Stimulated activated CD4-positive, alpha-beta T cell treated with anti-CD3 and anti-CD28 coated beads, TNF-alpha, amount 100 ng/mL, for 1 hour (primary cell): ENCODE results near the gene ISL2.

Experiments used
- DNase-seq, 3 donors: peaks; one replicate each; pipeline ENCODE4 v3.0.0-alpha.2; 2020; ENCODE audit warnings: low read depth in 3 of 3, low spot score in 1 of 3

ISL2 gene

DNA sequence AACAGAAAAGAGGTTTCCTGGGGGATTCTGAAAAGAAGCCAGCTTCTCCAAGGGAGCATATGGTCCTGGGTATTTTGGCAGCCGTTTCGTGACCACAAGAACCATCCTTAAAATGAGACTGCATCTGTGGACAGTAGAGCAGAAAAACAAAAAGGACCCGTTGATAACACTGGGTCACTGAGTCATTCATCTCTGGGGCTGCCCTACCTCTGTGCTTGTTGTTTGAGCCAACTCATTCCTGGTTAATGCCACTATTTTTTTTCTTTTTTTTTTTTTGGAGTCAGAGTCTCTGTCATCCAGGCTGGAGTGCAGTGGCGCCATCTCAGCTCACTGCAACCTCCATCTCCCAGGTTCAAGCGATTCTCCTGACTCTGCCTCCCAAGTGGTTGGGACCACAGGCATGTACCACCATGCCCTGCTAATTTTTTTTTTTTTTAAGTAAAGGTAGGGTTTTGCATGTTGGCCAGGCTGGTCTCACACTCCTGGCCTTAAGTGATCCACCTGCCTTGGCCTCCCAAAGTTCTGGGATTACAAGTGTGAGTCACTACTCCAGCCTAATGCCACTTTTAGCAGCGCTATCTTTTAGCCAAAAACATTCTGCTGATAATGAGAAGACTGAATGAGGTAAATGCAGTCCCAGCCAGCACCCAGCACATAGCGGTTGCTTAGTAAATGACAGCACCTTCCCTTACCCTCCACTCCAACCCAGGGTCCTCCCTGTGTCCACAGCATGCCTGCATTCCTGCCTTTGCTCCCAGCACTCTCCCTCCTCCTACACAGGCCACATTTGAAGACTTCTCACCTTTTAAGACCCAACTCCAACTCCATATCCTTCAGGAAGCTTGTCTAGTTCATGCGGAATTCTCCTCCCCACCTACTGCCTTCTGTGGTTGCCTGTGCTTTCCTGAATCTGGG is 9.1 kb upstream of the ISL2 start:
- DNase-seq, result no peak

DNA sequence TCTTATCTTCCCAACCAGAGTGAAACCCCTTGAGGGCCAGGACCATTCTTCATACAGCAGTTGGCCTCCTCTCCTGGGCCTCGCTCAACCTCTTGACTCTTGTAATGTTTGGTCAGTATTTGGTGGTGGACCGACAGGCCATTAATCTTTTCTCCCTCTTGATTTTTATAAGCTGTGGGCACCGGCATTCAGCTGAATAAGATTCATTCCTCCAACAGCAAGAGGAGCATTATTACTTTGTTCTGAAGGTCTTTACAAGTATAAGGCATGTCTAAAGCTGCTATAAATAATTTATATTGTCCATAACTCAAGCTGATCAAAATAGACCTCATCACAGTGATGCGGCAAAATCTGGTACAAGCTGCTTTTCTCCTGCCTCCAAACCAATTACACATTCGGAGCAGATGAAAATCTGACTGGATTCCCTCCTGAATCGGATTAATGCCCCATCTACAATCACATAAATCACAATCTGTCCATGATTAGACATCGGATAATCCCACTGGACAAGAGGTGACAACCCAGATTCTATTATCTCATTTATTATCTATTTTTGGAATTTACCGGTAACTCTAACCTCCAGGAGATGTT is 8.4 kb upstream of the ISL2 start:
- no peak for DNase-seq

DNA sequence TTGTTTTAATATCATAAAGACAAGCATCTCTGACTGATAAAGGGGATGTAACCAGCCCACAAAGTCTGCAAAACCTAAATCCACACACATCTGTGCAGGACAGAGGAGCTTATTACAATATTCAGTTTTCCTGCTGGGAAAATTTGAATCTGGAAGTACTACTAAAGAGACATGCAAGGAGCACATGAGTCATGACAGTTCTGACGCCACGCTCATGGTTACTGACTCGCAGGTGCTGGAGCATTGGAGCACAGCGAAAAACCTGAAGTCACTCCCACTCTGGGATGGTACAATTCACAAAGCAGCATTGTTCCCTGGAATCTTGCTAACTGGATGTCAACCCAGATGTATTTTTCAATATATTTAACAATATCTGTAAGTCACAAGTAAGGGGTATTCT is 7.6 kb upstream of the ISL2 start:
- DNase-seq, result no peak

DNA sequence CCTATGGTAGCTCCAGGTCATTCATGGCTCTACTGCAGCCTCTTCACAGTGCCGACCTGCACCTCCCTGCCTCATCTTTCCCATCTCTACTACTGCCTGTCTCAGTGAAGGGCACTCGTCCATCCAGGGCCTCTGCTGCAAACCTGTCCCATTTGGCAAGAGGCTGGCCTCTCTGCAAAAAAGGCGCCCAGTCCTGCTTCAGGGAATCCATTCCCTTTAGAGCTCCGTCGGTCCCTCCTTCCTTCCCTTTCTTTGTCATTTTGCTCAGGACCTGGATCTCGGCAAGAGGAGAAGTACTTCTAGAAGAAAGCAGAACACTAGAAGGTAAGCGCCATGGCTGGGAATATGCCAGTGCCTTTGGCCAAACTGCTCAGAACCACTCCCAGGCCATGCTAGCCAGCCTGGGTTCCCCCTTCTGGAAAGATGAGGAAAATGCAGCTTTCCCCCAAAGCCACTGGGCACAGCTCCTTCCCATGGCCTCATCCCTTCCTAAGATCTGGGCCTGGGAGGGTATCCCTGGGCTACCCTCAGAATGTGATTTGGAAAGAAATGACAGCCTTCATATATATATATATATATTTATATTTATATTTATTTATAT is 6.4 kb upstream of the ISL2 start:
- no peak for DNase-seq

DNA sequence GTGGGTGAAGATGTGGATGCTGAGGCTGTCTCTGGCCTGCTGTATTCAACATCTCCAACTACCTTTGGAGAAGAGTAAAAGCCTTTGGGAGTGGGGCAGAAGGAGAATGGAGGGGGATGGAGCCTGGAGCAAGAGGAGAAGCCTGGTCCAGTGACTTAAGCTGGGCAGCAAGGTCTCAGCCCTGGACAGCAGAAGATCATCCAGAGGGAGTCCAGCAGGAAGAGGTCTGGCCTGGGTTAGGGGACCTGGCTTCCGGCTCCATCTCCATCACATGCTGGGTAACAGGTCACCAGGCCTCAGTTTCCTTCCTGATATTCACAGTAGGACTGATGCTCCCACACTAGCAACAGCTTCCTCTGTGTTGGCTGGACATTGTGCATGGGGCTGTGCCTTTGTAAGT is 3.8 kb upstream of the ISL2 start:
- DNase-seq, result no peak

DNA sequence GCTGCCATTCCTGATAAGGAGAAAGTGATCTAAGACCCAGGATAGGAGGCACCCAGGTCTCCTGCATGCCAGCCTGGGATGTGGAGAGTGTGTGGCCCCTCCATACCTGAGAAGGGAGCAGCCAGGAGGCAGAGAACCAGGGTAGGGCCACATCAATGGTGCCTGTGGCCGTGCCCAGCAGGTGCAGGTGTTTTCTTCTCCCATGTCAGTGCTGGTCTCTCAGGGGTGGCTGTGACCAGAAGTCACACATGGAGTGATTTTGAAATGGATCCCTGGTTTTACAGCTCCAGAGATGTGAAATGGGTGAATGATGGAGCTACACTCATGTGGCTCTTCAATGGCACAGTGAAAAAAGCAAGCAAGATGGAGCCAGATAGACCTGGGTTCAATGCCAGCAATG is 3.3 kb upstream of the ISL2 start:
- DNase-seq, result no peak

DNA sequence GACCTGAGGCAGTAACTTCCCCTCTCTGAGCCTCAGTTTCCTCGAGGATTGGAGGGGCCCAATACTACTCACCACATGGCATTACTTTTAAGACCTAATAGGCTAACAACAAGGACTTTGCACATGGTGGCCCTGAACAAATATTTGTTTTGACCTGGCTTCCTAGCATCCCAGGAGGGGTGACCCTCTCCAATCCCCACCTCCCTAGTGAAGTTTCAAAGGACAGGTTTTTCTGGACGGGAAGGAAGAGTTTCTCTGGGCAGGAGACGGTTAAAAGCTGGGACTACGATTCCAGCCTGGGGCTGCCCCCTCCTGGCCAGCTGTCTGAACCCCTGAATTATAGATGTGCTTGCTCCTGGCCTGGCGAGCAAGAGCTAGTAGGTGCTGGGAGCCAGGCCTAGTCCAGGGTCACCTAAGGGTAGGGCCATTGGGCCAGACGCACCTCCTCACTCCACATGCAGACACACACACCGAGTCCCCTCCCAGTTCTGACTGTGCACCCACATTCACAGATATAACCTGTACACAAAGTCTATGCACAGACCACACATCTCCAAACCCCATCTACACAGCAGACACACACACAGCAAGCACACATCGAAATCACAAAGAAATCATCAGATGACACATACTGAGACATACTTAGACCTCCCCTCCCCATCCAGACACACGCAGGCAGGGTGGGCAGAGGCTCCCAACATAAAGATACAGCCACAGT is 2.7 kb upstream of the ISL2 start:
- DNase-seq, result no peak

DNA sequence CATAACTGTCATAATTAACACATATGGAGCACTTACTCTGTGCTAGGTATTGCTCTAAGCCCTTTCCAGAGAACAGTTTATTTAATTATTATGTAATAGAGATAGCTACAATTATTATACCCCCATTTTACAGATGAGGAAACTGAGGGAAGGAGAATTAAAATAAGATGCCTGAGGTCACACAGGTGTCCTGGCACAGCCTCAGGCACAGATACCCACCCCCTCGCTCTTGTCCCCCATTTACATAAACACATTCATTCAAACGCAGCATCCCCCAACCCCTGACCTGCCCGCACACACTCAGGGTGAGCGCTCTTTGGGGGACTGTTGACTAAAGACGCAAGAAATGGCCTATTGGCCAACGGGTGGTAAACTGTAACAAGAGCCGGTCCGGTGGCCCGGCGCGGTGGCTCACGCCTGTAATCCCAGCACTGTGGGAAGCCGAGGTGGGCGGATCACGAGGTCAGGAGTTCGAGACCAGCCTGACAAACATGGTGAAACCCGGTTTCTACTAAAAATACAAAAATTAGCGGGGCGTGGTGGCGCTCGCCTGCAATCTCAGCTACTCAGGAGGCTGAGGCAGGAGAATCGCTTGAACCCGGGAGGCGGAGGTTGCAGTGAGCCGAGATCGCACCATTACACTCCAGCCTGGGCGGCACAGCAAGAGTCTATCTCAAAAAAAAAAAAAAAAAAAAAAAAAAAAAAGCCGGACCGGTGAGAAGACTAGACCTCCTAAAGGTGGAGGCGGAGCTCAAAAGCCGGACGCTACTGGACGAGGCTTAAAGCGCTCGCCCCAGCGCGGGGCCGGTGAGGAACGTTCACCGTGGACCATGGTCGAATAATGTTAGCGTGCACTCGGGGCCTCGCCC is 1.9 kb upstream of the ISL2 start:
- no peak for DNase-seq

DNA sequence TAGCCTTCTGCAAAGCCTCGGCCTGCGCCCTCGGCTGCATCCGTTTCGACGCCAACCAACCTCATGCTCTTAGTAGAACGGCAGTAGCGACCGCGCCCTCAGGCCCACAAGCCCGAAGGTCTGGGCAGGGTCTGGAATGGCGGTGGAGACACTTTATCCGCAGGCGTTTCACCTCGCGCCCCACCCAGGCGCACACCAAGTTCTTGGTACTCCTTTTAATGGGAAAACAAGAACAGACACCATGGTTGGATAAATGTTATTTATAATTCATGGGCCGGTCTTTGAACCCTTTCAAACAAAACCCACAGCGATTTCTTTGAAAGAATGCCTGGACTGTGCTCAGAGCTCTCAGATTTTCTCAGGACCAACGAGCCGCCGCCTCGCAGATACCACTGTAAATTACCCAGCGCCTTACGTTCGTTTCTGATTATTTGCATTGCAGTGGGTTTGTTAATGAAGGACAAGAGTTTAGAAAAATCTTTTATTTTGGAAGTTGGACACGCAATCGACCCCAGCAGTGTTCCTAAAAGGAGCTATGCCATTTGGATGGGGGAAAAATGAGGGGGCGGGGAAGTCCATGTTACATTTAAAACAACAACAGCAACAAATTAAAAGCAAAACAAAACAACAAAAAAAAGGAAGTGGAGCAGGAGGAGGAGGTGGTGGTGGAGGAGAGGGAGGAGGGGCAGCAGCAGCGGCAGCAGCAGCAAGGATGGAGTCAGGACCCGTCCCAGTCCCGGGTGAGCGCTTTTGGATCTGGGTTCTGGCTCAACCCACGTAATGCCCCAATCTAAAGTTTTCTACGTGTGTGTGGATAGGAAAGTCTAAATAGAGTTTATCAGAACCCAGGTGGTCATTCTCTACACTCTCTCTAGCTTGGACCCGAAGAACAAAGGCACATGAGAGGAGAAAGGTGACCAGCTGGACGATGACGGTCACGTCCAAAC is 993 bp upstream of the ISL2 start:
- no peak for DNase-seq

DNA sequence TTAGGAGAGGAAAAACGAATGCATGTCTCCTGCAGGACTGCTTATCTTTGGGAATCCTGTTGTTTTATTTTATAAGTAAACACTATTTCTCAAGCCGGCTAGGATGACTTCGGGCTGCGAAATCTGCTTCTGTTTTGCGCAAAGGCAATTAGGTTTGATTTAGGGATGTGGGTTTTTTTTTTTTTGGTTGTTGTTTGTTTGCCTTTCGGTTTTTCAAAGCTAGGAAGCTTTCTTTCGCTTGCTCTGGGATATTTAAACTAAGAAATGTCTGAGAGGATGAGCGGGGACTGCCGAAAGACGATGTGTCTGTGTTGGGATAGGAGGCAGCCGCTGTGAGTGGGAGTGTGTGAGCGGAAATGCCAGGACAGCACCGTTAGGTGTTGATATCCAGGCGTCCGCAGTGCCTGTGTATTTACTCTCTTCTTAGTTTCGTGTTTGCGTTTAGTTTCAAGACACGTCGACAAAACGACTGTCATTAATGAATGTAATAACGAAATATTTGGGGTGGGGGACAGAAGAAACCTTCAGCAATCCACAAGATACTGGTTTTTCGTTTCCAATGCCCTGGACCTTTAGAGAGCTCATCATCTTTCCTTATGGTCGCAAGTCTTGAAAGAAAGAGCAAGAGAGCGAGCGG is 604 bp downstream of the ISL2 start:
- DNase-seq, result no peak

DNA sequence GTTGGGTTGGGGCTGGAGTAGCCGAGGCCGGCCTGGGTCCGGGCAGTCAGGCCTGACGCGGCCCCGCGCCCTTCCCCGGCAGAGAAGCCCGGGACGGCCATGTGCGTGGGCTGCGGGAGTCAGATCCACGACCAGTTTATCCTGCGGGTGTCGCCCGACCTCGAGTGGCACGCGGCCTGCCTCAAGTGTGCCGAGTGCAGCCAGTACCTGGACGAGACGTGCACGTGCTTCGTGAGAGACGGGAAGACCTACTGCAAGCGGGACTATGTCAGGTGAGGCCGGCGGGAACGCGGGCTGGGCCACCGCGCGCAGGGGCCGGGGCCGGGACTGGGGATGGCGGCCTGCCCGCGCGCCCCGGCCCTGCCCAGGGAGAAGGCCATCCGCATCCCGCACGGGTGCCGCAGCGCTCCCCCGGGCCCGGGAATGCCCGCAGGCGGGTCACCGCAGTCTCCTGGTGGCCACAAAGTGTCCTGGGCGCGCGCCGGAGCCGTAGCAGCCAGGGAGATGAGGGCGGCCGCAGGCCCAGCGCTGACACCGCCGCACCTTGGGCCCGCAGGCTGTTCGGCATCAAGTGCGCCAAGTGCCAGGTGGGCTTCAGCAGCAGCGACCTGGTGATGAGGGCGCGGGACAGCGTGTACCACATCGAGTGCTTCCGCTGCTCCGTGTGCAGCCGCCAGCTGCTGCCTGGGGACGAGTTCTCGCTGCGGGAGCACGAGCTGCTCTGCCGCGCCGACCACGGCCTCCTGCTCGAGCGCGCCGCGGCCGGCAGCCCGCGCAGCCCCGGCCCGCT is 1.3 kb downstream of the ISL2 start:
- DNase-seq, result no peak

DNA sequence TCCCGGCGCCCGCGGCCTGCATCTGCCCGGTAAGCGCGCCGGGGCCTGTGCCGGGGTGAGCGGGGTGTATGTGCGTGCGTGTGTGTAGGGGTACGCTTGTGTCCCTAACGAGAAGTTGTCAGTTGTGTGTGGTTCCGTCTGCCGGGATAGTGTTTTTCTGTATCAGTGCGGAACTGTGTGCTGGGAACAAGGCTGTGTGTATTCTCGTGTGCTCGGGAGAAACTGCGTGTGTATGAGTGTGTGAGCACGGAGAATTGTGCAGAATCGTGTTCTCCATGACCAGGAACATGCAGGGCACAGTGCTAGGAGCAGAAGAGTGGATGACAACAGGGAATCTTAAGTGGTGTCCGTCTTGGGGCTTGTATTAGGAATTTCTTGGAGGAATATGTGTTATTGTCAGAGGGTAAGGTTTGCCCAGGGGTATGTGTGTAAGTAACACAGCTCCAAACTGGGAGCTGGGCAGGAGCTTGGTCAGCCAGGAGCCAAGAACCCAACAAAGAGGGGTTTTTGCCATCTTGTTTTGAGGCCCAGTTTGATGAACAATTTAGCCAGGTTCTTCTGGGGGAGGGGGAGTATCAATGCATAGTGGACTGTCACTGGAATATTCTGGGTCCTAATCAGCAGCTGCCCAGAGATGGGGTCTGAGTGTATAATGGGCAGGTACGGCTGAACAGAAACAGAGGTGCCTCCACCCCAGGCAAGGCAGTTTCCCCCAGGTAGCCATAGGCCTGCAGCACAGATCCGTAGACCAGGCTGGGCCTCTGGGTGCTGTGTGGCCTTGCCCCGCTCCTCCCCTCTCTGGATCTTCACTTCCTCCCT is 2.1 kb downstream of the ISL2 start:
- no peak for DNase-seq

DNA sequence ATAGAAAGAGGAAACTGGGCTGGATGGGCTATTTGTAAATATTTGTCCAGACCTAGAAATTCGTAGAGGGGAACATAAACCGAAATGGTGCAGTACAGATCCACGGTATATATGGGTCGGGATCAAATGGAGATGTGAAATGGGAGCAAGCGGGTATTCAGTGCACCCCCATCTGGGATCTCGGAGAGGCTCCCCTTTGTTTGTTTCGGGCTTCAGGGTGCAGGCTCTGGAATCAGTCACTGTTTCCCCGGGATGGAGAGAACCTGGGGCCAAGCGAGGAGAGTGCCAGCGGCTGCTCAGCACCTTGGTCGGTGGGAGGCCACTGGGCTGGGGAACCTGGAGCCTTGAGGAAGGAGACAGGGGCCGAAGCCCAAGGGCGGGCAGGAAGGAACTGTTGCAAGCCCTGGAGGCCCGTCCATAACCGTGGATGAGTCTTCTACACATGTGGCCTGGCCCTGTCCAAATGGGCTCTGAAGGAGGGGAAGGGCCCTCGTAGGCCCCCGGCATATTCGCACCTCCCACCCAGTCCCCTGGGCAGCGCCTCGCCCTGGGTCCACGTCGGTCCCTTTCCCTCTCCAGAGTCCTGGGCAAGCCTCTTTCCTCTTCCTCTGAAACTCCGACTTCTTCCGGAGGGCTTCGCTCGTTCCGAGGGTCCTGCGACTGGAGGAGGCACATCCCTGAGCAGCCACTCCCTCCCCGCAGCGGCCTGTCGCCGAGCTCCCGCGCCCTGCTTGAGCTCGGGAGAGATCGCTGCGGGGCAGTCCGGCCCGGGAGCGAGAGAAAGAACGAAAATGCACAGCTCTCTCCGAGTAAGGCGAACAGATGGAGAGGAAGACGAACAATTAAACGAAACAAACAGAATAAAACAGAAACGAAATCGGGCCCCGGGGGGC is 3.0 kb downstream of the ISL2 start:
- DNase-seq, result no peak

DNA sequence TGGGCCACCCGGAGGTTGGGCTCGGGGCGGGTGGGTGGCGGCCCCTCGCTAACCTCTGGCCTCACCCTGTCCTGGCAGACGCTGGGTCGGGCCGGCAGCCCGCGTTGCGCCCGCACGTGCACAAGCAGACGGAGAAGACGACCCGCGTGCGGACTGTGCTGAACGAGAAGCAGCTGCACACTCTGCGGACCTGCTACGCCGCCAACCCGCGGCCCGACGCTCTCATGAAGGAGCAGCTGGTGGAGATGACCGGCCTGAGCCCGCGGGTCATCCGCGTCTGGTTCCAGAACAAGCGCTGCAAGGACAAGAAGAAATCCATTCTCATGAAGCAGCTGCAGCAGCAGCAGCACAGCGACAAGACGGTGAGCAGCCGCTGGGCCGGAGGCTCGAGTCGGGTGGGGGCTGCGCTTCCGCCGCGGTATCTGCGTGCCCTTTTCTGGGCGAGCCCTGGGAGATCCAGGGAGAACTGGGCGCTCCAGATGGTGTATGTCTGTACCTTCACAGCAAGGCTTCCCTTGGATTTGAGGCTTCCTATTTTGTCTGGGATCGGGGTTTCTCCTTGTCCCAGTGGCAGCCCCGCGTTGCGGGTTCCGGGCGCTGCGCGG is 3.7 kb downstream of the ISL2 start:
- no peak for DNase-seq

DNA sequence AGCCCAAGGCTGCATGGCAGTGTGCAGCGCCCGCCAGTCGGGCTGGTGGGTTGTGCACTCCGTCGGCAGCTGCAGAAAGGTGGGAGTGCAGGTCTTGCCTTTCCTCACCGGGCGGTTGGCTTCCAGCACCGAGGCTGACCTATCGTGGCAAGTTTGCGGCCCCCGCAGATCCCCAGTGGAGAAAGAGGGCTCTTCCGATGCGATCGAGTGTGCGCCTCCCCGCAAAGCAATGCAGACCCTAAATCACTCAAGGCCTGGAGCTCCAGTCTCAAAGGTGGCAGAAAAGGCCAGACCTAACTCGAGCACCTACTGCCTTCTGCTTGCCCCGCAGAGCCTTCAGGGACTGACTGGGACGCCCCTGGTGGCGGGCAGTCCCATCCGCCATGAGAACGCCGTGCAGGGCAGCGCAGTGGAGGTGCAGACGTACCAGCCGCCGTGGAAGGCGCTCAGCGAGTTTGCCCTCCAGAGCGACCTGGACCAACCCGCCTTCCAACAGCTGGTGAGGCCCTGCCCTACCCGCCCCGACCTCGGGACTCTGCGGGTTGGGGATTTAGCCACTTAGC is 4.3 kb downstream of the ISL2 start:
- no peak for DNase-seq
